ENCODE results near the gene MTCH2.
A peak's percentile ranks its signal among the peaks of the same experiment; 100 is the strongest.

The MTCH2 gene

DNA sequence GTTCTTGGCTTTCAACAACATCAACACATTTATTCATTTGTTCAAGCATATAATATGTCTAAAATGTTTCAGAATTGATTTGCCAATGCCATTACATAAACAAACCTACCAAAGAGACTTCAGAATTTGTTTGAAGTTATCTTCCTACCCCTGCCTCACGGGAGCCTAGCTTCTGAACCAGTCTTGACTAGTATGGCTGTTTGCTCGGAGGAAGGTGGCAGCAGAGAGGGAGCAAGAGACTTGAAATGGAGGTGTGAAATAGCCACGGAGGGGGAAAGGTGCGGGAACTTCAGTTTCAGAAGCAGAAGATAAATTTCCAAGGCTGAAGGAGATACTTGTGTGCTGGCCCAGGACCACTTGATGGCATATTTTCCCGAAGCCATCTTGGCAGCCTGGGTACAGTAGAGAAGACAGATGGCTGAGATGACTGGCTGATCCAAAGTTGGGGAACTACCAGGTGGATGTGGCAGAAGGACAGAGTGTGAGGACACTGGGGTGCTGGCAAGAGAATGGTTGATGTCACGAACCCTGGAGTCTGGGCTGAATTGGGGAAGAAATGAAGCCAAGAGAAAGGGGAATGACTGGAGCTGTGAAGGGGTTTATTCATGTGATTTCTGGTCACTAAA is 14.0 kb upstream of the MTCH2 start:
- H3K9me3 ChIP-seq (replicated peaks in 1 of 2; ENCODE audit: control insufficient read depth in 2 of 2, insufficient read depth in 1 of 2, low read depth in 1 of 2, low read length in 2 of 2), result peaks cover 3 to 15% of the 10 kb centered on the region in 2 donors
- no peak overlapping the region for H2BK120ac ChIP-seq (ENCODE audit: low read depth, low read length)
- no peaks in the 10 kb centered on the region for H3K36me3 ChIP-seq (replicated peaks in 1 of 2; ENCODE audit: control insufficient read depth in 2 of 2, insufficient read depth in 2 of 2, low read length in 2 of 2)
- H3K27ac ChIP-seq (replicated peaks; ENCODE audit: low read length), result no peak overlapping the region
- H3K23ac ChIP-seq (ENCODE audit: low read depth, low read length, poor library complexity), result peak overlapping the region; percentile 80
- no peak overlapping the region for H3K4ac ChIP-seq (ENCODE audit: low read length)
- H3K4me1 ChIP-seq (ENCODE audit: control insufficient read depth in 2 of 2, insufficient read depth in 1 of 2, low read depth in 1 of 2, low read length in 2 of 2), result peaks cover 0 to 2% of the 10 kb centered on the region in 2 donors
- H3K4me2 ChIP-seq (ENCODE audit: insufficient read depth, low read length, poor library complexity, severe bottlenecking), result no peak overlapping the region
- H4K91ac ChIP-seq (ENCODE audit: low read depth, low read length, poor library complexity), result no peak overlapping the region
- H2BK5ac ChIP-seq (ENCODE audit: low read length), result no peak overlapping the region
- H3K18ac ChIP-seq (ENCODE audit: low read length), result no peak overlapping the region
- H3K79me1 ChIP-seq (ENCODE audit: low read depth, low read length), result no peaks in the 10 kb centered on the region
- no peak overlapping the region for H2BK15ac ChIP-seq (ENCODE audit: low read length)
- no peaks in the 10 kb centered on the region for H3K27me3 ChIP-seq (ENCODE audit: control insufficient read depth in 3 of 3, insufficient read depth in 3 of 3, low read depth in 1 of 3, low read length in 3 of 3)
- no peak overlapping the region for H2BK12ac ChIP-seq (ENCODE audit: low read length)
- no CpG with 5 or more reads among the region's 6 CpGs for WGBS, 2 donors (ENCODE audit: extremely low coverage in 2 of 2, insufficient read length in 2 of 2, insufficient replicate concordance in 1 of 2)
- no peak overlapping the region for H3K9ac ChIP-seq (ENCODE audit: low read depth, low read length, poor library complexity)
- no peak overlapping the region for H3K14ac ChIP-seq (ENCODE audit: low read length)
- no peak overlapping the region for H4K8ac ChIP-seq (ENCODE audit: low read depth, low read length)
- DNase-seq (ENCODE audit: low spot score), result no peak
- peak overlapping the region; percentile 12 for H2AFZ ChIP-seq (ENCODE audit: low read length)
- H3K4me3 ChIP-seq (ENCODE audit: low read length in 2 of 2), result no peak overlapping the region
- H2AK5ac ChIP-seq (ENCODE audit: low read depth, low read length), result no peak overlapping the region

DNA sequence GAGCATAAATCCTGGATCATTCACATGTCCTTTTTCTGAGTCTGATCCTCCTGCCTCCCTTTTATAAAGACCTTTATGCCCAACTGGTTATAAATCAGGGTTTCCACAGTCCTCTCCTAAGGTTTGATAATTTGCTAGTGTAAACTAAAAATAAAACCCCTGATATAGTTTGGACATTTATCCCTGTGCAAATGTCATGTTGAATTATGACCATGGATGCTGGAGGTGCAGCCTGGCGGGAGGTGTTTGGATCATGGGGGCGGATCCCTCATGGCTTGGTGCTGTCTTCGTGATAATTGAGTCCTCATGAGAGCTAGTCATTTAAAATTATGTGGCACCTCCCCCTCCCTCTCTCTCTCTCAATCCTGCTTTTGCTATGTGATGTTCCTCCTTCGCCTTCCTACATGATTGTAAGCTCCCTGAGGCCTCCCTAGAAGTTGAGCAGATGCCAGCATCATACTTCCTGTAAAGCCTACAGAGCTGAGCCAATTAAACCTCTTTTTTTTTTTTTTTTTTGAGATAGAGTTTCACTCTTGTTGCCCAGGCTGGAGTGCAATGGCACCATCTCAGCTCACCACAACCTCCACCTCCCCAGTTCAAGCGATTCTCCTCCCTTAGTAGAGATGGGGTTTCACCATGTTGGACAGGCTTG is 9.6 kb upstream of the MTCH2 start:
- no peak for DNase-seq (ENCODE audit: low spot score)
- Histone ChIP-seq H3K27ac (replicated peaks; ENCODE audit: low read length) (no peak overlapping the region), H4K8ac (ENCODE audit: low read depth, low read length) (no peak overlapping the region), H3K4ac (ENCODE audit: low read length) (no peak overlapping the region), H2AK5ac (ENCODE audit: low read depth, low read length) (no peak overlapping the region), H3K9me3 (replicated peaks in 1 of 2; ENCODE audit: control insufficient read depth in 2 of 2, insufficient read depth in 1 of 2, low read depth in 1 of 2, low read length in 2 of 2) (peaks cover 4 to 15% of the 10 kb centered on the region in 2 donors), H3K14ac (ENCODE audit: low read length) (no peak overlapping the region), H2AFZ (ENCODE audit: low read length) (no peak overlapping the region), H3K79me1 (ENCODE audit: low read depth, low read length) (no peaks in the 10 kb centered on the region), H3K4me3 (ENCODE audit: low read length in 2 of 2) (no peak overlapping the region), H2BK5ac (ENCODE audit: low read length) (no peak overlapping the region), H2BK12ac (ENCODE audit: low read length) (no peak overlapping the region), H3K4me2 (ENCODE audit: insufficient read depth, low read length, poor library complexity, severe bottlenecking) (no peak overlapping the region), H3K4me1 (ENCODE audit: control insufficient read depth in 2 of 2, insufficient read depth in 1 of 2, low read depth in 1 of 2, low read length in 2 of 2) (peaks cover 0 to 2% of the 10 kb centered on the region in 2 donors), H3K18ac (ENCODE audit: low read length) (no peak overlapping the region), H3K27me3 (ENCODE audit: control insufficient read depth in 3 of 3, insufficient read depth in 3 of 3, low read depth in 1 of 3, low read length in 3 of 3) (no peaks in the 10 kb centered on the region), H2BK15ac (ENCODE audit: low read length) (no peak overlapping the region), H3K23ac (ENCODE audit: low read depth, low read length, poor library complexity) (no peak overlapping the region), H2BK120ac (ENCODE audit: low read depth, low read length) (no peak overlapping the region), H3K9ac (ENCODE audit: low read depth, low read length, poor library complexity) (no peak overlapping the region), H3K36me3 (replicated peaks in 1 of 2; ENCODE audit: control insufficient read depth in 2 of 2, insufficient read depth in 2 of 2, low read length in 2 of 2) (no peaks in the 10 kb centered on the region), H4K91ac (ENCODE audit: low read depth, low read length, poor library complexity) (no peak overlapping the region)
- no CpG with 5 or more reads among the region's 5 CpGs for WGBS, 2 donors (ENCODE audit: extremely low coverage in 2 of 2, insufficient read length in 2 of 2, insufficient replicate concordance in 1 of 2)

DNA sequence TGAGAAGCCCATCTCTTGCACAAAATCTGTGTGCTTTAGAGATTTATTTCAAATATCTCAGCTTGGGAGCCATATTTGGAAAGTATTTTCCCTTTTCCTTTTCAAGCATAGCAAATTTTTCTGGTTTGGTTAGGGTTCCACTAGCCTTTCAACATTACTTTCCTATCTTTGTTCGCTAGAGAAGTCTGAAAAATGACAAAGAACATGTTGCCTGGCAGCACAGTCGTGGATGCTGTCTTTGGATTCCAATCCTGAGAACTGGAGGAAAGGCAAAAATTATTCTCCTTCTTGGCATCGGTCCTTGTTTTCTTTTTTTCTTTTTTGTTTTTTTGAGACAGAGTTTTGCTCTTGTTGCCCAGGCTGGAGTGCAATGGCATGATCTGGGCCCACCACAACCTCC is 6.9 kb upstream of the MTCH2 start:
- Histone ChIP-seq H3K27me3 (ENCODE audit: control insufficient read depth in 3 of 3, insufficient read depth in 3 of 3, low read depth in 1 of 3, low read length in 3 of 3) (no peaks in the 10 kb centered on the region), H3K27ac (replicated peaks; ENCODE audit: low read length) (no peak overlapping the region), H3K9ac (ENCODE audit: low read depth, low read length, poor library complexity) (no peak overlapping the region), H3K14ac (ENCODE audit: low read length) (no peak overlapping the region), H3K18ac (ENCODE audit: low read length) (no peak overlapping the region), H2BK12ac (ENCODE audit: low read length) (no peak overlapping the region), H3K4me2 (ENCODE audit: insufficient read depth, low read length, poor library complexity, severe bottlenecking) (no peak overlapping the region), H3K4me1 (ENCODE audit: control insufficient read depth in 2 of 2, insufficient read depth in 1 of 2, low read depth in 1 of 2, low read length in 2 of 2) (no peaks in the 10 kb centered on the region), H2BK15ac (ENCODE audit: low read length) (no peak overlapping the region), H2AK5ac (ENCODE audit: low read depth, low read length) (no peak overlapping the region), H2AFZ (ENCODE audit: low read length) (peak overlapping the region; percentile 10), H3K79me1 (ENCODE audit: low read depth, low read length) (no peaks in the 10 kb centered on the region), H4K91ac (ENCODE audit: low read depth, low read length, poor library complexity) (no peak overlapping the region), H3K4ac (ENCODE audit: low read length) (no peak overlapping the region), H2BK5ac (ENCODE audit: low read length) (no peak overlapping the region), H2BK120ac (ENCODE audit: low read depth, low read length) (no peak overlapping the region), H3K9me3 (replicated peaks in 1 of 2; ENCODE audit: control insufficient read depth in 2 of 2, insufficient read depth in 1 of 2, low read depth in 1 of 2, low read length in 2 of 2) (peaks cover 4 to 15% of the 10 kb centered on the region in 2 donors), H4K8ac (ENCODE audit: low read depth, low read length) (peak overlapping the region; percentile 3), H3K4me3 (ENCODE audit: low read length in 2 of 2) (no peak overlapping the region), H3K23ac (ENCODE audit: low read depth, low read length, poor library complexity) (no peak overlapping the region), H3K36me3 (replicated peaks in 1 of 2; ENCODE audit: control insufficient read depth in 2 of 2, insufficient read depth in 2 of 2, low read length in 2 of 2) (no peaks in the 10 kb centered on the region)
- DNase-seq (ENCODE audit: low spot score), result no peak
- no CpG with 5 or more reads among the region's 3 CpGs for WGBS, 2 donors (ENCODE audit: extremely low coverage in 2 of 2, insufficient read length in 2 of 2, insufficient replicate concordance in 1 of 2)

DNA sequence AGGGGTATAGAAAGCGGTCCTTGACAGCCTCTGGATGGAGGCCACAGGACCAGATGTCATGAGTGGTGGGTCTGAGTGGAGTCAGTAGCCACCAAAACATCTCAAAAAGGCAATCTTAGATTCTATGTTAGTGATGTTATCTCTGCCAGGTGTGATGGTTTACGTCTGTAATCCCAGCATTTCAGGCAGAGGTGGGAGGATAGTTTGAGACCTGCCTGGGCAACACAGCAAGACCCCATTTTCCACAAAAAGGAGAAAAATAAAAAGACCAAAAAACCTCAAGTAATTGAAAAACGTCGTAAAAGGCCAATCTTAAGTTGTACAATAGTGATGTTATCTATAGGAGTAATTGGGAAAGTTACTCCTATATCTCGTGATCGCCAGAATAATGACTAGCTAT is 3.7 kb upstream of the MTCH2 start:
- Histone ChIP-seq H3K4me2 (ENCODE audit: insufficient read depth, low read length, poor library complexity, severe bottlenecking) (no peak overlapping the region), H2BK12ac (ENCODE audit: low read length) (no peak overlapping the region), H3K4me3 (ENCODE audit: low read length in 2 of 2) (no peak overlapping the region), H3K79me1 (ENCODE audit: low read depth, low read length) (no peaks in the 10 kb centered on the region), H2BK5ac (ENCODE audit: low read length) (no peak overlapping the region), H3K18ac (ENCODE audit: low read length) (no peak overlapping the region), H3K9me3 (replicated peaks in 1 of 2; ENCODE audit: control insufficient read depth in 2 of 2, insufficient read depth in 1 of 2, low read depth in 1 of 2, low read length in 2 of 2) (no peaks in the 10 kb centered on the region), H3K27me3 (ENCODE audit: control insufficient read depth in 3 of 3, insufficient read depth in 3 of 3, low read depth in 1 of 3, low read length in 3 of 3) (no peaks in the 10 kb centered on the region), H3K9ac (ENCODE audit: low read depth, low read length, poor library complexity) (no peak overlapping the region), H2AK5ac (ENCODE audit: low read depth, low read length) (no peak overlapping the region), H2BK15ac (ENCODE audit: low read length) (no peak overlapping the region), H3K14ac (ENCODE audit: low read length) (no peak overlapping the region), H2BK120ac (ENCODE audit: low read depth, low read length) (no peak overlapping the region), H2AFZ (ENCODE audit: low read length) (no peak overlapping the region), H3K4me1 (ENCODE audit: control insufficient read depth in 2 of 2, insufficient read depth in 1 of 2, low read depth in 1 of 2, low read length in 2 of 2) (peaks cover 0 to 3% of the 10 kb centered on the region in 2 donors), H3K4ac (ENCODE audit: low read length) (no peak overlapping the region), H4K8ac (ENCODE audit: low read depth, low read length) (no peak overlapping the region), H4K91ac (ENCODE audit: low read depth, low read length, poor library complexity) (no peak overlapping the region), H3K23ac (ENCODE audit: low read depth, low read length, poor library complexity) (no peak overlapping the region), H3K36me3 (replicated peaks in 1 of 2; ENCODE audit: control insufficient read depth in 2 of 2, insufficient read depth in 2 of 2, low read length in 2 of 2) (no peaks in the 10 kb centered on the region), H3K27ac (replicated peaks; ENCODE audit: low read length) (no peak overlapping the region)
- WGBS, 2 donors (ENCODE audit: extremely low coverage in 2 of 2, insufficient read length in 2 of 2, insufficient replicate concordance in 1 of 2), result no CpG with 5 or more reads among the region's 6 CpGs
- no peak for DNase-seq (ENCODE audit: low spot score)
